ENCODE results near the gene AGO4. TPM values are rescaled to one million over a fixed set of nuclear protein-coding genes. Genes with fewer than 3 reads are reported as not detected.
"Not testable (repeated sequence)": the region's sequence is repeated elsewhere in the genome, so short reads cannot be mapped to it uniquely, and the experiment has no call there.

AGO4 gene
- total RNA-seq, 5 donors from 2014 or later (not counting 1 experiment from before 2014, with no cell fraction given) = 11.5 to 29.7 (median 18.9) TPM

- ChIA-PET CTCF (no interaction called here), POLR2A (no interaction called here)
- H3K4me1 Mint-ChIP-seq = peaks cover 48 to 60% (median 55%) of the 10 kb centered on the region in 3 donors
- H3K4me3 Mint-ChIP-seq = peak overlapping the region; percentile 49 to 92 (median 90)
- ATAC-seq (replicated peaks in 1 of 4) (no peak), DNase-seq (no peak)
- no peak overlapping the region for H3K27ac Mint-ChIP-seq
- Histone ChIP-seq H3K27ac (ENCODE audit: low read length) (no peak overlapping the region), H3K9me3 (no peaks in the 10 kb centered on the region), H3K4me3 (ENCODE audit: control insufficient read depth in 1 of 2, extremely low read depth in 1 of 2, low read length in 1 of 2) (no peak overlapping the region), H3K4me1 (ENCODE audit: control insufficient read depth in 1 of 2, extremely low read depth in 1 of 2, insufficient read depth in 2 of 2, low read length in 2 of 2) (peaks cover 5 to 33% of the 10 kb centered on the region in 2 experiments), H3K27me3 (replicated peaks in 1 of 2; ENCODE audit: control insufficient read depth in 2 of 2, extremely low read depth in 1 of 2, insufficient read depth in 2 of 2, low read length in 1 of 2) (no peaks in the 10 kb centered on the region), H3K36me3 (ENCODE audit: control insufficient read depth in 2 of 2, extremely low read depth in 1 of 2, insufficient read depth in 1 of 2, low read length in 1 of 2) (peaks cover 3 to 8% of the 10 kb centered on the region in 2 donors)
- no peaks in the 10 kb centered on the region for H3K9me3 Mint-ChIP-seq
- no CpG with 5 or more reads among the region's 2 CpGs for WGBS (ENCODE audit: insufficient coverage)
- no peaks in the 10 kb centered on the region for H3K27me3 Mint-ChIP-seq
- H3K36me3 Mint-ChIP-seq = peaks cover 6% of the 10 kb centered on the region
Measured at GRCh38 chr1:35884934-35885333, 77.1 kb downstream of the AGO4 start.

GRCh38 chr1:35885961-35886558 lies 78.2 kb downstream of the AGO4 start:
- Mint-ChIP-seq H3K4me3 (no peak overlapping the region), H3K4me1 (peaks cover 48 to 60% (median 55%) of the 10 kb centered on the region in 3 donors), H3K36me3 (peaks cover 9% of the 10 kb centered on the region), H3K27ac (peak overlapping the region; percentile 12 to 30), H3K27me3 (no peaks in the 10 kb centered on the region), H3K9me3 (no peaks in the 10 kb centered on the region)
- ChIA-PET CTCF (no interaction called here), POLR2A (no interaction called here)
- Histone ChIP-seq H3K4me3 (ENCODE audit: control insufficient read depth in 1 of 2, extremely low read depth in 1 of 2, low read length in 1 of 2) (no peak overlapping the region), H3K27me3 (replicated peaks in 1 of 2; ENCODE audit: control insufficient read depth in 2 of 2, extremely low read depth in 1 of 2, insufficient read depth in 2 of 2, low read length in 1 of 2) (no peaks in the 10 kb centered on the region), H3K36me3 (ENCODE audit: control insufficient read depth in 2 of 2, extremely low read depth in 1 of 2, insufficient read depth in 1 of 2, low read length in 1 of 2) (peaks cover 3 to 15% of the 10 kb centered on the region in 2 donors), H3K27ac (ENCODE audit: low read length) (no peak overlapping the region), H3K9me3 (no peaks in the 10 kb centered on the region), H3K4me1 (ENCODE audit: control insufficient read depth in 1 of 2, extremely low read depth in 1 of 2, insufficient read depth in 2 of 2, low read length in 2 of 2) (peaks cover 5 to 33% of the 10 kb centered on the region in 2 experiments)
- DNase-seq = no peak
- no peak for ATAC-seq (replicated peaks in 1 of 4)
- WGBS (ENCODE audit: insufficient coverage) = 71% methylated on average over 1 of the region's 4 CpGs

GRCh38 chr1:35886577-35887431 lies 79.0 kb downstream of the AGO4 start:
- ATAC-seq (replicated peaks in 1 of 4) = no peak
- no peak overlapping the region for H3K4me3 Mint-ChIP-seq
- no peaks in the 10 kb centered on the region for H3K9me3 Mint-ChIP-seq
- H3K36me3 ChIP-seq (ENCODE audit: control insufficient read depth in 2 of 2, extremely low read depth in 1 of 2, insufficient read depth in 1 of 2, low read length in 1 of 2) = peaks cover 3 to 23% of the 10 kb centered on the region in 2 donors
- peak overlapping the region; percentile 12 to 30 for H3K27ac Mint-ChIP-seq
- H3K27ac ChIP-seq (ENCODE audit: low read length) = no peak overlapping the region
- ChIA-PET CTCF (no interaction called here), POLR2A (no interaction called here)
- no peaks in the 10 kb centered on the region for H3K27me3 Mint-ChIP-seq
- H3K4me3 ChIP-seq (ENCODE audit: control insufficient read depth in 1 of 2, extremely low read depth in 1 of 2, low read length in 1 of 2) = no peak overlapping the region
- H3K9me3 ChIP-seq = no peaks in the 10 kb centered on the region
- H3K36me3 Mint-ChIP-seq = peaks cover 11% of the 10 kb centered on the region
- peaks cover 5 to 33% of the 10 kb centered on the region in 2 experiments for H3K4me1 ChIP-seq (ENCODE audit: control insufficient read depth in 1 of 2, extremely low read depth in 1 of 2, insufficient read depth in 2 of 2, low read length in 2 of 2)
- 20% methylated on average over 1 of the region's 3 CpGs for WGBS (ENCODE audit: insufficient coverage)
- H3K4me1 Mint-ChIP-seq = peaks cover 47 to 57% (median 52%) of the 10 kb centered on the region in 3 donors
- no peaks in the 10 kb centered on the region for H3K27me3 ChIP-seq (replicated peaks in 1 of 2; ENCODE audit: control insufficient read depth in 2 of 2, extremely low read depth in 1 of 2, insufficient read depth in 2 of 2, low read length in 1 of 2)
- no peak for DNase-seq

GRCh38 chr1:35887508-35887907 lies 79.7 kb downstream of the AGO4 start:
- DNase-seq (no peak), ATAC-seq (replicated peaks in 1 of 4) (no peak)
- no peak overlapping the region for H3K4me3 Mint-ChIP-seq
- no peaks in the 10 kb centered on the region for H3K9me3 Mint-ChIP-seq
- peaks cover 5 to 31% of the 10 kb centered on the region in 2 experiments for H3K4me1 ChIP-seq (ENCODE audit: control insufficient read depth in 1 of 2, extremely low read depth in 1 of 2, insufficient read depth in 2 of 2, low read length in 2 of 2)
- H3K4me3 ChIP-seq (ENCODE audit: control insufficient read depth in 1 of 2, extremely low read depth in 1 of 2, low read length in 1 of 2) = no peak overlapping the region
- CTCF ChIA-PET = no interaction called here
- no peak overlapping the region for H3K27ac ChIP-seq (ENCODE audit: low read length)
- H3K27me3 ChIP-seq (replicated peaks in 1 of 2; ENCODE audit: control insufficient read depth in 2 of 2, extremely low read depth in 1 of 2, insufficient read depth in 2 of 2, low read length in 1 of 2) = no peaks in the 10 kb centered on the region
- no peaks in the 10 kb centered on the region for H3K27me3 Mint-ChIP-seq
- H3K27ac Mint-ChIP-seq = peak overlapping the region; percentile 31 to 80
- peaks cover 42 to 50% (median 45%) of the 10 kb centered on the region in 3 donors for H3K4me1 Mint-ChIP-seq
- WGBS (ENCODE audit: insufficient coverage) = 91% methylated on average over 2 of the region's 2 CpGs
- H3K36me3 Mint-ChIP-seq = peaks cover 17% of the 10 kb centered on the region
- POLR2A ChIA-PET = no interaction called here
- H3K36me3 ChIP-seq (ENCODE audit: control insufficient read depth in 2 of 2, extremely low read depth in 1 of 2, insufficient read depth in 1 of 2, low read length in 1 of 2) = peaks cover 3 to 29% of the 10 kb centered on the region in 2 donors
- H3K9me3 ChIP-seq = no peaks in the 10 kb centered on the region

GRCh38 chr1:35888255-35888654 lies 80.4 kb downstream of the AGO4 start:
- Mint-ChIP-seq H3K4me1 (peaks cover 39 to 46% (median 41%) of the 10 kb centered on the region in 3 donors), H3K27me3 (no peaks in the 10 kb centered on the region), H3K36me3 (peaks cover 24% of the 10 kb centered on the region), H3K9me3 (no peaks in the 10 kb centered on the region), H3K4me3 (no peak overlapping the region), H3K27ac (no peak overlapping the region)
- Histone ChIP-seq H3K27ac (ENCODE audit: low read length) (no peak overlapping the region), H3K27me3 (replicated peaks in 1 of 2; ENCODE audit: control insufficient read depth in 2 of 2, extremely low read depth in 1 of 2, insufficient read depth in 2 of 2, low read length in 1 of 2) (no peaks in the 10 kb centered on the region), H3K4me3 (ENCODE audit: control insufficient read depth in 1 of 2, extremely low read depth in 1 of 2, low read length in 1 of 2) (no peak overlapping the region), H3K4me1 (ENCODE audit: control insufficient read depth in 1 of 2, extremely low read depth in 1 of 2, insufficient read depth in 2 of 2, low read length in 2 of 2) (peaks cover 5 to 27% of the 10 kb centered on the region in 2 experiments), H3K9me3 (no peaks in the 10 kb centered on the region), H3K36me3 (ENCODE audit: control insufficient read depth in 2 of 2, extremely low read depth in 1 of 2, insufficient read depth in 1 of 2, low read length in 1 of 2) (peaks cover 9 to 37% of the 10 kb centered on the region in 2 donors)
- CTCF ChIA-PET = no interaction called here
- ATAC-seq (replicated peaks in 1 of 4) = no peak
- POLR2A ChIA-PET = no interaction called here
- no peak for DNase-seq
- WGBS (ENCODE audit: insufficient coverage) = 90% methylated on average over 5 of the region's 11 CpGs

GRCh38 chr1:35888981-35889380 lies 81.2 kb downstream of the AGO4 start:
- ATAC-seq (replicated peaks in 1 of 4); POLR2A ChIA-PET: not testable (repeated sequence)
- CTCF ChIA-PET = interaction anchor here in 1 of 2 donors (0.7 kb wide), 2 partner anchors 9 to 58 kb away, joined by 6 to 8 read pairs; no protein-coding TSS in a partner anchor

More at GRCh38 chr1:35888981-35889380, 81.2 kb downstream of the AGO4 start:
- not testable (repeated sequence) for H3K9me3 Mint-ChIP-seq; H3K27me3 Mint-ChIP-seq; H3K9me3 ChIP-seq; DNase-seq; H3K4me3 Mint-ChIP-seq; H3K27me3 ChIP-seq (replicated peaks in 1 of 2; ENCODE audit: control insufficient read depth in 2 of 2, extremely low read depth in 1 of 2, insufficient read depth in 2 of 2, low read length in 1 of 2); H3K27ac ChIP-seq (ENCODE audit: low read length); H3K4me3 ChIP-seq (ENCODE audit: control insufficient read depth in 1 of 2, extremely low read depth in 1 of 2, low read length in 1 of 2); H3K27ac Mint-ChIP-seq
- peaks cover 14 to 44% of the 10 kb centered on the region in 2 donors for H3K36me3 ChIP-seq (ENCODE audit: control insufficient read depth in 2 of 2, extremely low read depth in 1 of 2, insufficient read depth in 1 of 2, low read length in 1 of 2)
- peaks cover 4 to 20% of the 10 kb centered on the region in 2 experiments for H3K4me1 ChIP-seq (ENCODE audit: control insufficient read depth in 1 of 2, extremely low read depth in 1 of 2, insufficient read depth in 2 of 2, low read length in 2 of 2)
- H3K36me3 Mint-ChIP-seq = peaks cover 29% of the 10 kb centered on the region
- peaks cover 36 to 44% (median 37%) of the 10 kb centered on the region in 3 donors for H3K4me1 Mint-ChIP-seq
- WGBS (ENCODE audit: insufficient coverage) = 83% methylated on average over 1 of the region's 3 CpGs
